Memory B cell (primary cell): ENCODE measurements around the gene PPP6C.
"Not testable (repeated sequence)": the region's sequence is repeated elsewhere in the genome, so short reads cannot be mapped to it uniquely, and the experiment has no call there.

ENCODE experiments used
- ATAC-seq: fragments of 150-1000 bp; cut with Tn5 transposase; 2 replicates; pipeline ENCODE4 v1.10.0; 2021; ENCODE audit warnings: low read depth, mild to moderate bottlenecking, moderate library complexity
- DNase-seq, 2 donors: peaks; one replicate each; pipeline ENCODE4 v3.0.0; 2022; ENCODE audit warnings: low spot score in 2 of 2
- H3K27ac Mint-ChIP-seq: one replicate; pipeline ENCODE4 v1.8.0; 2022; ENCODE audit warnings: mild to moderate bottlenecking, moderate library complexity, mixed read lengths
- H3K27me3 Mint-ChIP-seq: one replicate; pipeline ENCODE4 v1.8.0; 2022; ENCODE audit warnings: mixed read lengths
- H3K36me3 Mint-ChIP-seq: one replicate; pipeline ENCODE4 v1.8.0; 2022; ENCODE audit warnings: mild to moderate bottlenecking, mixed read lengths
- H3K4me1 Mint-ChIP-seq: one replicate; pipeline ENCODE4 v1.8.0; 2022; ENCODE audit warnings: mixed read lengths
- H3K4me3 Mint-ChIP-seq: one replicate; pipeline ENCODE4 v1.8.0; 2022; ENCODE audit warnings: mild to moderate bottlenecking, moderate library complexity, mixed read lengths
- H3K9me3 Mint-ChIP-seq: one replicate; pipeline ENCODE4 v1.8.0; 2022; ENCODE audit warnings: mixed read lengths

The PPP6C gene

DNA sequence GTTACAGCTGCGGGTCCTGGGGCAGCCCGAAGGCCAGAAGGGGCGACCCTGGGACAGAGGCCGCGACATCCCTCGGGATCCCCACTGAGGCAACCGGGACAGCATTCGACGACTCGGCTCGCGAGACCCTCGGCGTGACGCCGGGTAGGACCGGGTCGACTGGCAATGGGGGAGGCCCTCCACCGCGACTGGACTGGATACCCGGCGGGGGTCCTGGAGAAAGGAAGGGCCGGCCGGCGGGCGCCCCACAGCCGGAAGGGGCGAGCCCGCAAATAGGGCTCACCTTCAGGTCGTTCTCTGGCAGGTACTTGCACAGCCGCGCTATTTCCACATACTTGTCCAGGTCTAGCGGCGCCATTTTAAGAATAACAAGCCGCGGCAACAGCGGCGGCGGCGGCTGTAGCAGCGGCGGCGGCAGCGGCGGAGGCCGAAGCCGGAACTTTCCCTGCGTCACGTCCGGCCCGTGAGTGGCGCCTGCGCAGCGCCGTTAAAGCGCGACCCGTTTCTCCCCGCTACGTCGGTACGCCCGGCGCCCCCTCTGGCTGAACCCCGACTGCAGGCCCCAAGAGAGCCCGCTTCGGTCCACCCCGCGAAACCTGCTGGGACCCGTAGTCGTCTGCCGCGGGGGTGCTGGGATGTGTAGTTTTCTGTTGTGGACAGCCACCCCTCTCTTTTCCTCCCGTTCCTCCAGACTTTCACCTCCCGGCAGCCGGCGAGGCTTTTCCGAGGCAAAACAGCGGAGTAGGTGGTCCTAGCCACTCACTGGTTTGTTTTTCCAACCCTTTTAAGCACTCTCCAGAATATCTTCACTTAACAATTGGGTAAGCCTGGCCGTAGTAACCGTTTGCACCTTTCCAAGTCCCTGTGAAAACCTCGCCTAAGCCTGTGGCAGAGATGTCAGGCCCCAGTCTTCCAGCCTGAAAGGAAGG, at the start of gene PPP6C:
PPP6C (minus strand) TSS at position 443 of the 929 bp plus-strand sequence; CDS start at position 358, 85 bp downstream.
- Mint-ChIP-seq H3K27me3 (no peaks in the 10 kb centered on the region), H3K9me3 (no peaks in the 10 kb centered on the region), H3K27ac (peak within 1 kb of the TSS; percentile 80), H3K4me3 (peak within 1 kb of the TSS; percentile 94), H3K4me1 (peaks cover 14% of the 10 kb centered on the region), H3K36me3 (no peaks in the 10 kb centered on the region)
- peak; percentile 95 to 98 for DNase-seq
- peak; percentile 93 for ATAC-seq

DNA sequence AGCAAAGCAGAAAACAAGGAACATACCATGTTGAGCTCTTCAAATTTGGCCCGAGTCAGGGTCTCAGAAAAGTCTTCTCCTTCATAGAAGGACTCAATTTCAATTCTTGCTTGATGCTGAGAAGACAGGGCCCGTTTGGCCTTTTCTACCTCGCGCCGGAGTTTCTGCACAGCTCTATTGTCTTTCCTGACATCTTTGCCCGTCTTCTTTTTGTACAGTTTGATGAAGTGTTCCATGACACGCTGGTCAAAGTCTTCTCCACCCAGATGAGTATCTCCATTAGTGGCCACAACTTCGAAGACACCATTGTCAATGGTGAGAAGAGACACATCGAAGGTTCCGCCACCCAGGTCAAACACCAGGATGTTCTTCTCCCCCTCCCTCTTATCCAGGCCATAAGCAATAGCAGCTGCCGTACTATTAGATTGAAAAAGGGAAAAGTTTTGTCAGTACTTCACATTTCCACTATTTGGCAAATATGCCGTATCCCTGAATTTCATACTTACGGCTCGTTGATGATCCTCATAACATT, 49.4 kb upstream of the PPP6C start:
- Mint-ChIP-seq H3K36me3 (peaks cover 22% of the 10 kb centered on the region), H3K4me3 (peak overlapping the region; percentile 41), H3K4me1 (peaks cover 32% of the 10 kb centered on the region), H3K9me3 (no peaks in the 10 kb centered on the region), H3K27ac (peak overlapping the region; percentile 74), H3K27me3 (no peaks in the 10 kb centered on the region)
- no peak for ATAC-seq
- DNase-seq: no peak

DNA sequence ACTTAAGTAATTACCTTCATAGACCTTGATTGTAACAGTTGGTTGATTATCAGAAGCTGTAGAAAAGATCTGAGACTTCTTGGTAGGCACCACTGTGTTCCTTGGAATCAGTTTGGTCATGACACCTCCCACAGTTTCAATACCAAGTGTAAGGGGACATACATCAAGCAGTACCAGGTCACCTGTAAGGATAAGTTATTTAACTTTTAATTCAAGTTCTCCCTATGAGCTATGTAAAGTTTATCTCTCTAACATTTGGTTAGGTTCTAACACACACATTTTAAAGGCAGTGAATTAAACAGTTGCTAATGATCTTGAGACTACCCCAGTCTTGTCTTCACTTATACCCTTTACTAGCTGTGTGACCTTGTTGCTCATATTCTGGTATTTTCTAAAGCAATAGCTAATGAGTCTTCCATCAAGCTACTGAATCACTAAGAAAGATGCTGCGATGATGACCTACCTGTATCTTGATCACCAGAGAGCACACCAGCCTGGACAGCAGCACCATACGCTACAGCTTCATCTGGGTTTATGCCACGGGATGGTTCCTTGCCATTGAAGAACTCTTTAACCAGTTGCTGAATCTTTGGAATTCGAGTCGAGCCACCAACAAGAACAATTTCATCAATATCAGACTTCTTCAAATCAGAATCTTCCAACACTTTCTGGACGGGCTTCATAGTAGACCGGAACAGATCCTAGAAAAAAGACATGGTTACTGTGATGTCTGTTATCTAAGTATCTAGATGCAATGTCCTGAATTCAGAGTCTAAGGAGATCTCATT, 48.7 kb upstream of the PPP6C start:
- no peak for ATAC-seq
- H3K4me3 Mint-ChIP-seq: no peak overlapping the region
- peaks cover 24% of the 10 kb centered on the region for H3K36me3 Mint-ChIP-seq
- H3K27me3 Mint-ChIP-seq: no peaks in the 10 kb centered on the region
- DNase-seq: no peak
- H3K27ac Mint-ChIP-seq: peak overlapping the region; percentile 74
- H3K9me3 Mint-ChIP-seq: no peaks in the 10 kb centered on the region
- peaks cover 34% of the 10 kb centered on the region for H3K4me1 Mint-ChIP-seq

DNA sequence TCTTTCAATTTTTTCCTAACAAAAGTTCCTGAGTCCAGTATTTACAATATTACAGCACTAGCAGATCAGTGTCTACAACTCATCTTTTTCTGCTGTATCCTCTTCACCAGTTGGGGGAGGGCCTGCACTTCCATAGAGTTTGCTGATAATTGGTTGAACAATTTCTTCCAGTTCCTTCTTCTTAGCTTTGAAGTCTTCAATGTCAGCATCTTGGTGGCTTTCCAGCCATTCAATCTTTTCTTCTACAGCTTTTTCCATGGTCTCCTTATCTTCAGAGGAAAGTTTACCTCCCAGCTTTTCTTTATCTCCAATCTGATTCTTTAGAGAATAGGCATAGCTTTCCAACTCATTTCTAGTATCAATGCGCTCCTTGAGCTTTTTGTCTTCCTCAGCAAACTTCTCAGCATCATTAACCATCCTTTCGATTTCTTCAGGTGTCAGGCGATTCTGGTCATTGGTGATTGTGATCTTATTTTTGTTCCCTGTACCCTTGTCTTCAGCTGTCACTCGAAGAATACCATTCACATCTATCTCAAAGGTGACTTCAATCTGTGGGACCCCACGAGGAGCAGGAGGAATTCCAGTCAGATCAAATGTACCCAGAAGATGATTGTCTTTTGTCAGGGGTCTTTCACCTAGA, 47.0 kb upstream of the PPP6C start:
- Mint-ChIP-seq H3K36me3 (peaks cover 30% of the 10 kb centered on the region), H3K4me1 (peaks cover 28% of the 10 kb centered on the region), H3K27ac (peak overlapping the region; percentile 71), H3K4me3 (peak overlapping the region; percentile 33)
- not testable (repeated sequence) for H3K27me3 Mint-ChIP-seq, DNase-seq, ATAC-seq, H3K9me3 Mint-ChIP-seq

DNA sequence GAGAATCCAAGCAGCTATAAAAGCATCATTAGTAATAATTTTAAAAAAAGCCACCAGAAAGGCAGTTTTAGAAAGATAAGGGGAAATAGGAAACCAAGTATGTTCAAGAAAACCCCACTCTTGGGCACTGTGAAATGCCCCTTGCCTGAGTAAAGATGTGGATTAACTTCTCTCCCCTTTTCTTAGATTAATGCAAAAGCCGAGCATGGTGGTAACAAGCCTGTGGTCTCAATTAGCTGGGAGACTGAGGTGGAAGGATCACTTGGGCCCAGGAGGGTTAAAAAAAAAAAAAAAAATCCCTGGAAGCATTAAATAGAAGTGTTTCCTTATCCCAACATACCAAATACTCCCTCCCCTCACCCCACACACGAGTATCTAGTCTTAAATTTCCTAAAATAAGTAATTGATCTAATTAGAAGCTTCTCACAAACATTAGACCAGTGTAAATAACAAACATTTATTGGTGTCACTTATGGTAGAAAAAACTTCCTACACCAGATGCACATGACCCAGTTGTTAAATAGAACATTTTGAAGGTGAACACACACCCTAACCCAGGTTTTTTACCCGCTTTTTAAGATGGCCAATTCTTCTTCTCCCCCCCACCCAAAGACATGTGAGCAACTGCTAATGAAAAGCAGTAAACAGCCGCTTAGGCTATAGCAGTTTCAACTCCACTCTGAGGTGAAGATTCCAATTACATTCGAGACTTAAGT, 46.4 kb upstream of the PPP6C start:
- no peaks in the 10 kb centered on the region for H3K27me3 Mint-ChIP-seq
- H3K9me3 Mint-ChIP-seq: no peaks in the 10 kb centered on the region
- ATAC-seq (no peak), DNase-seq (no peak)
- peaks cover 30% of the 10 kb centered on the region for H3K36me3 Mint-ChIP-seq
- H3K27ac Mint-ChIP-seq: peak overlapping the region; percentile 89
- no peak overlapping the region for H3K4me3 Mint-ChIP-seq
- peaks cover 28% of the 10 kb centered on the region for H3K4me1 Mint-ChIP-seq

DNA sequence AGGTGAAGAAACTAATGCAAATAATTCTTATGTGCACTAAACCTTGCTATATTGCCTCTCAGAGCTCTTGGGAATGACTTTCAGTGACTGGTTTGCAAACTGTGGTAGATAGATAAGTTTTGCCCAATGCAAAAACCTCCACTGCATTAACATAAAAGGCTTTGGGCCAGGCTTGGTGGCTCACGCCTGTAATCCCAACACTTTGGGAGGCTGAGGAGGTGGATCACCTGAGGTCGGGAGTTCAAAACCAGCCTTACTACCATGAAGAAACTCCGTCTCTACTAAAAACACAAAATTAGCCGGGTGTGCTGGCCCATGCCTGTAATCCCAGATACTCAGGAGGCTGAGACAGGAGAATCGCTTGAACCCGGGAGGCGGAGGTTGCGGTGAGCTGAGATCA, 44.5 kb upstream of the PPP6C start:
- H3K9me3 Mint-ChIP-seq, H3K27ac Mint-ChIP-seq, ATAC-seq, H3K27me3 Mint-ChIP-seq, H3K4me3 Mint-ChIP-seq, DNase-seq: not testable (repeated sequence)
- peaks cover 28% of the 10 kb centered on the region for H3K4me1 Mint-ChIP-seq
- H3K36me3 Mint-ChIP-seq: peaks cover 32% of the 10 kb centered on the region

DNA sequence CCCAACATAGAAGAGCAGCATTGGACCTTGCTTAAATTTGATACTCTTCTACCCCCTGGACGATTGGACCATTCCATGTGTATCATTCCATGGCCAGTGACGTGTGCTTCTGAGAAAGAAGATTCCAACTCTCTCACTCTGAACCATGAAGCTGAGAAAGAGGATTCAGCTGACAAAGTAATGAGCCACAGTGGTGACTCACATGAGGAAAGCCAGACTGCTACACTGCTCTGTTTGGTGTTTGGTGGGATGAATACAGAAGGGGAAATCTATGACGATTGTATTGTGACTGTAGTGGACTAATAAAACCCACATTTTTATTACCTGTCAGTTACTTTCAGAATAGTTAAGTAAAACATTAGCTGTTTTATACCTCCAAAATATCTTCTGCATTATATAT, 44.1 kb upstream of the PPP6C start:
- H3K27me3 Mint-ChIP-seq: no peaks in the 10 kb centered on the region
- no peaks in the 10 kb centered on the region for H3K9me3 Mint-ChIP-seq
- ATAC-seq: no peak
- H3K36me3 Mint-ChIP-seq: peaks cover 29% of the 10 kb centered on the region
- no peak overlapping the region for H3K27ac Mint-ChIP-seq
- no peak overlapping the region for H3K4me3 Mint-ChIP-seq
- peaks cover 24% of the 10 kb centered on the region for H3K4me1 Mint-ChIP-seq
- no peak for DNase-seq

DNA sequence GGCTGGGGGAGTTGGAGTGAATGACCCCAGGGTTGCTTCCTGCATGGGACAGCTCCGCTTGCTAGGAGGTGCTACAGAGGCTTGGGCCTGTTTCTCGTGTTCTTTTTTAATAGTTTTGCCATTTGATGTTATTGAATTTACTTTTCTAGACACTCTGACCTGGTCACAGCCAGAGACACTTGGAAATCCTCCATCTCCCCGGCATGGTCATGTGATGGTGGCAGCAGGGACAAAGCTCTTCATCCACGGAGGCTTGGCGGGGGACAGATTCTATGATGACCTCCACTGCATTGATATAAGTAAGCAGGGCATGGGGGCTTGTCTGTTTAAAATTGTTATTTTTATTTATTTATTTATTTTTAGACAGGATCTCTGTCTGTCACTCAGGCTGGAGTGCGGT, 38.2 kb upstream of the PPP6C start:
- Mint-ChIP-seq H3K27me3 (no peaks in the 10 kb centered on the region), H3K4me3 (no peak overlapping the region)
- no peak for ATAC-seq

DNA sequence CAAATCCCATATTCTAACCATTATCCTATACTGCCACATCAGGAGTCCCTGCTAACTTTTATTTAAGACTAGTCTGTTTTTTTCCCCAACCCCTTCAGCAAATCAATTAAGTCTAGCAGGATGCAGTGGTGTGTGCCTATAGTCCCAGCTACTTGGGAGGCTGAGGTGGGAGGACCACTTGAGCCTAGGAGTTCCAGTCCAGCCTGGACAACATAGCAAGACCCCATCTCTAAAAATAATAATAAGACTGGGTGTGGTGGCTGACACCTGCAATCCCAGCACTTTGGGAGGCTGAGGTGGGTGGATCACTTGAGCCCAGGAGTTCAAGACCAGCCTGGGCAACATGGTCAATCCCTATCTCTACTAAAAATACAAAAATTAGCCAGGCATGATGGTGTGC, 35.3 kb upstream of the PPP6C start:
- not testable (repeated sequence) for H3K9me3 Mint-ChIP-seq, H3K4me1 Mint-ChIP-seq, H3K27ac Mint-ChIP-seq, DNase-seq, ATAC-seq, H3K36me3 Mint-ChIP-seq, H3K27me3 Mint-ChIP-seq, H3K4me3 Mint-ChIP-seq

More for the DNA sequence above, 38.2 kb upstream of the PPP6C start:
- Mint-ChIP-seq H3K4me1 (no peaks in the 10 kb centered on the region), H3K36me3 (peaks cover 12% of the 10 kb centered on the region), H3K9me3 (no peaks in the 10 kb centered on the region), H3K27ac (no peak overlapping the region)
- no peak for DNase-seq

DNA sequence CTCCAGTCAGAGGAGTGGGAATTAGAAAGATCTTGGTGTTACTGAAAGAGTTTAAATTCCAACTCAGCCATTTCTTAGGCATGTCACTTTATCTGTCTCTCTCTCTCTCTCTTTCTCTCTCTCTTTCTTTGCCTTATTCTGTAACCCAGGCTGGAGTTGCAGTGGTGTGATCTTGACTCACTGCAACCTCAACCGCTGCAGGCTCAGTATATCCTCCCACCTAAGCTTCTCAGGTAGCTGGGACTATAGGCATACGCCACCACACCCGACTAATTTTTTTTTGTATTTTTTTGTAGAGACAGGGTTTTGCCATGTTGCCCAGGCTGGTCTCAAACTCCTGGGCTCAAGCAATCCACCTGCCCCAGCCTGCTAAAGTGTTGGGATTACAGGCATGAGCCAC, 29.0 kb upstream of the PPP6C start:
- no peaks in the 10 kb centered on the region for H3K4me1 Mint-ChIP-seq
- H3K4me3 Mint-ChIP-seq: no peak overlapping the region
- no peak overlapping the region for H3K27ac Mint-ChIP-seq
- no peaks in the 10 kb centered on the region for H3K27me3 Mint-ChIP-seq
- no peak for ATAC-seq
- no peaks in the 10 kb centered on the region for H3K9me3 Mint-ChIP-seq
- DNase-seq: no peak
- H3K36me3 Mint-ChIP-seq: peaks cover 12% of the 10 kb centered on the region

DNA sequence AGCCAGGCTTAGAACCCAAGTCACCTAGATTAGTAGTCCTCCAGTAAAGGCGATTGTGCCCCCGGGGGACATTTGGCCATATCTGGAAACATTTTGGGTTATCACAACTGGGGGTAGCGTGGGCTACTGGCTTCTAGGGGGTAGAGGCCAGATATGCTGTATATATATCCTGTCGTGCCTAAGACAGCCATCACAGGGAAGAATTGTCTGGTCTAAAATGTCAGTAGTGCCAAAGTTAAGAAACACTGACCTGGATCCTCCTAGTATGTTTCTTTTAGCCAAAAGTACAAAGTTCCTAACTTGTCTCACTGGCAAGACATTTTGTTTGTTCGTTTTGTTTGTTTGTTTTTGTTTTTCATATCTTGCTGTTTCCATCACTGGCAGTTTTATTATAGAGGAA, 24.6 kb upstream of the PPP6C start:
- Mint-ChIP-seq H3K27me3 (no peaks in the 10 kb centered on the region), H3K4me3 (no peak overlapping the region), H3K4me1 (no peaks in the 10 kb centered on the region), H3K36me3 (peaks cover 20% of the 10 kb centered on the region), H3K9me3 (no peaks in the 10 kb centered on the region), H3K27ac (no peak overlapping the region)
- ATAC-seq: no peak
- no peak for DNase-seq

DNA sequence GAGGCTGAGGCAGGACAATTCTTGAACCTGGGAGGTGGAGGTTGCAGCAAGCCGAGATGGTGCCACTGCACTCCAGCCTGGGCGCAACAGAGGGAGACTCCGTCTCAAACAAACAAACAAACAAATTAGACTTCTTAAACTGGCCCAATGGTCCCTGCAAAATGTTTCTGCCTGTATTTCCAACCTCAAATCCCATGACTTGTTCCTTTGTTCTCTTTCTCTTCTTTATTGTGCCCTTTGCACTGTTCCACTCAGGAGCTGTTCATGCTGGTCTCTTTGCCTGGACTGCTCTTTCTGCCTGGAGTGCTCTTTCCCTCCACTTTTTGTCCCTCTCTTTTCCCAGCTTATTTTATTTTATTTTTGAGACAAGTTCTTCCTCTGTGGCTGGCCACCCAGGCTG, 14.9 kb upstream of the PPP6C start:
- ATAC-seq (no peak), DNase-seq (no peak)
- no peaks in the 10 kb centered on the region for H3K27me3 Mint-ChIP-seq
- H3K36me3 Mint-ChIP-seq: peaks cover 21% of the 10 kb centered on the region
- no peak overlapping the region for H3K4me3 Mint-ChIP-seq
- no peaks in the 10 kb centered on the region for H3K9me3 Mint-ChIP-seq
- H3K27ac Mint-ChIP-seq: no peak overlapping the region
- H3K4me1 Mint-ChIP-seq: peaks cover 7% of the 10 kb centered on the region

DNA sequence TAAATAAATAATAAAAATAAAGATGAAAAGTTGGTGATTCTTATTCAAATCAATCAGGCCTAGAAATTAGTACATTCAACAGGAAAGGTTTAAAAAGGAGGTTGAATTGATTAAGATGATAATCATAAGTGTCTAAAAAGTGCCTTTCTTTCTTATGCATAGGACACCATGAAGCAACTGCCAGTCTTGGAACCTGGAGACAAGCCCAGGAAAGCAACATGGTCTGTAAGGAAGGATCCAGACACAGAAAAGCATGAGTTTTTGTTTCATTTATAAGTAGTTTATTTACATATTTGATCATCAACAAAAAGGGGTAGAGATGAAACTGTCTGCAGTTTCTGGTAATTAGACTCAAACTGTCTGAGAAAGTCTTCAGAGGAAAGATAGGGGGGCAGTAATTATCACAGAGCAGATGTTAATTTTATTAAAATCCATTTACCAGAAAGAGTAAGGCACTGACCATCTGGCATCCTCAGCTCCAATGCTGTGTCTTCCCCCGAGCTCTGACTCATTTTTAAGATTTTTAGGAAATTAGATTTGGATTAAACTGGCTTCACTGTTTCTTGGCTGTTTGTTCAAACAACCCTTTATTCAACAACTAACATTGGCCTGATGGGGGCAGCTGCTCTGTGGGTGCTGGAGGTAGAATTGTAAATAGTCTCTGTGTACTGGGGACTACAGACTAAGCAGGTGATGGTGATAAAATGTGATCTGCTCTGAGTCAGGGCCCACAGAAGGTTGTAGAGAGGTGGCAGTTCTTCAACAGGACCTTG, 13.4 kb upstream of the PPP6C start:
- Mint-ChIP-seq H3K27ac (no peak overlapping the region), H3K27me3 (no peaks in the 10 kb centered on the region), H3K36me3 (peaks cover 16% of the 10 kb centered on the region), H3K4me3 (no peak overlapping the region), H3K9me3 (no peaks in the 10 kb centered on the region), H3K4me1 (peaks cover 7% of the 10 kb centered on the region)
- no peak for ATAC-seq
- DNase-seq: no peak
